H4 (cell line): Measurements from ENCODE around the gene C17orf113. TPM values are rescaled to one million over a fixed set of nuclear protein-coding genes. Genes with fewer than 3 reads are reported as not detected.

Experiments used
- total RNA-seq: library from RNA; depleted of rRNA; stranded (reverse); fragments of >200 nt; shearing (Covaris generic); gene quantifications from 2 replicates; pipeline ENCODE4 v1.2.3, GENCODE V29; 2014; rRNA removed

C17orf113 gene
- total RNA-seq, 1 experiment from 2014 or later: 0.19 TPM

Other genes starting within 250 kb of the C17orf113 start
- 53.6 and 57.5 TPM in 2 replicates for gene P3H4, start 238.7 kb downstream of the C17orf113 start, total RNA-seq
- 90.7 and 91.9 TPM in 2 replicates for gene FKBP10, start 237.6 kb downstream of the C17orf113 start, total RNA-seq
- 86.8 and 88.0 TPM in 2 replicates for gene NT5C3B, start 214.4 kb downstream of the C17orf113 start, total RNA-seq
- gene KLHL10, start 212.8 kb downstream of the C17orf113 start, total RNA-seq: not detected in 2 replicates
- 14.2 and 14.3 TPM in 2 replicates for gene KLHL11, start 185.2 kb downstream of the C17orf113 start, total RNA-seq
- gene ACLY, start 131.7 kb downstream of the C17orf113 start, total RNA-seq: 98.9 and 101 TPM in 2 replicates
- gene ODAD4, start 120.0 kb downstream of the C17orf113 start, total RNA-seq: 1.2 and 1.4 TPM in 2 replicates
- gene CNP, start 83.8 kb downstream of the C17orf113 start, total RNA-seq: 47.5 and 64.8 TPM in 2 replicates
- gene DNAJC7, start 33.2 kb downstream of the C17orf113 start, total RNA-seq: 86.7 and 109 TPM in 2 replicates
- gene NKIRAS2, start 30.5 kb downstream of the C17orf113 start, total RNA-seq: 23.9 and 36.9 TPM in 2 replicates
- 0.04 TPM in 1 of 2 replicates, not detected in the other for gene ZNF385C, start 47.9 kb upstream of the C17orf113 start, total RNA-seq
- 7.5 and 7.7 TPM in 2 replicates for gene DHX58, start 62.1 kb upstream of the C17orf113 start, total RNA-seq
- gene KAT2A, start 70.8 kb upstream of the C17orf113 start, total RNA-seq: 7.5 and 16.7 TPM in 2 replicates
- gene HSPB9, start 72.2 kb upstream of the C17orf113 start, total RNA-seq: not detected in 2 replicates
- 67.3 and 79.9 TPM in 2 replicates for gene RAB5C, start 104.4 kb upstream of the C17orf113 start, total RNA-seq
- gene KCNH4, start 130.5 kb upstream of the C17orf113 start, total RNA-seq: 0.06 TPM in 1 of 2 replicates, not detected in the other
- gene HCRT, start 134.9 kb upstream of the C17orf113 start, total RNA-seq: not detected in 2 replicates
- gene GHDC, start 143.9 kb upstream of the C17orf113 start, total RNA-seq: 1.5 and 1.9 TPM in 2 replicates
- gene STAT5B, start 225.8 kb upstream of the C17orf113 start, total RNA-seq: 13.7 and 25.0 TPM in 2 replicates
- gene STAT5A, start 237.9 kb upstream of the C17orf113 start, total RNA-seq: 0.35 and 0.41 TPM in 2 replicates